IMR-90 (cell line): ENCODE data around the gene HES7. TPM values are rescaled to one million over a fixed set of nuclear protein-coding genes. Genes with fewer than 3 reads are reported as not detected.

Source experiments
- CEBPB ChIP-seq: IDR thresholded peaks from 2 replicates; pipeline ENCODE4 v1.6.1; 2012; ENCODE audit warnings: low read depth, low read length, improper control_type of control experiment
- polyA plus RNA-seq, 3 experiments: library from polyadenylated mRNA; depleted of rRNA; stranded (reverse); fragments of >200 nt; gene quantifications; 2 replicates each; pipeline ENCODE4 v1.2.3, GENCODE V29; 2012; ENCODE audit warnings: low replicate concordance in 1 of 3
- total RNA-seq: library from RNA; depleted of rRNA; stranded (reverse); fragments of >200 nt; gene quantifications from 2 replicates; pipeline ENCODE4 v1.2.3, GENCODE V29; 2012
- TF ChIP-seq, protein P1 (sequence below): conservative IDR thresholded peaks from 2 replicates; pipeline ENCODE4 v1.5.1; 2012; ENCODE audit warnings: mild to moderate bottlenecking, low read depth, low read length, improper control_type of control experiment

HES7 gene
- total and polyA plus RNA-seq, 2 of the 4 experiments (the other 2 are of a cell fraction): 0.43 TPM; not detected in 1

GRCh38 chr17:8118769-8119580 lies 4.9 kb downstream of the HES7 start (continued):
- TF ChIP-seq, protein P1, sequence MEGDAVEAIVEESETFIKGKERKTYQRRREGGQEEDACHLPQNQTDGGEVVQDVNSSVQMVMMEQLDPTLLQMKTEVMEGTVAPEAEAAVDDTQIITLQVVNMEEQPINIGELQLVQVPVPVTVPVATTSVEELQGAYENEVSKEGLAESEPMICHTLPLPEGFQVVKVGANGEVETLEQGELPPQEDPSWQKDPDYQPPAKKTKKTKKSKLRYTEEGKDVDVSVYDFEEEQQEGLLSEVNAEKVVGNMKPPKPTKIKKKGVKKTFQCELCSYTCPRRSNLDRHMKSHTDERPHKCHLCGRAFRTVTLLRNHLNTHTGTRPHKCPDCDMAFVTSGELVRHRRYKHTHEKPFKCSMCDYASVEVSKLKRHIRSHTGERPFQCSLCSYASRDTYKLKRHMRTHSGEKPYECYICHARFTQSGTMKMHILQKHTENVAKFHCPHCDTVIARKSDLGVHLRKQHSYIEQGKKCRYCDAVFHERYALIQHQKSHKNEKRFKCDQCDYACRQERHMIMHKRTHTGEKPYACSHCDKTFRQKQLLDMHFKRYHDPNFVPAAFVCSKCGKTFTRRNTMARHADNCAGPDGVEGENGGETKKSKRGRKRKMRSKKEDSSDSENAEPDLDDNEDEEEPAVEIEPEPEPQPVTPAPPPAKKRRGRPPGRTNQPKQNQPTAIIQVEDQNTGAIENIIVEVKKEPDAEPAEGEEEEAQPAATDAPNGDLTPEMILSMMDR: peak; percentile 90
- no peak for TF ChIP-seq CEBPB
